Common myeloid progenitor, CD34-positive (primary cell): ENCODE data around the gene DDX54.

Experiments
- CTCF ChIA-PET: fragments of 350-600 bp; sonication (Branson Sonifier 250); formaldehyde crosslinking; loops from one replicate; lab custom pipeline; 2021; ENCODE audit warnings: antibody characterized with exemption; lab: Charles Lee
- POLR2A ChIA-PET: fragments of 350-600 bp; sonication (Branson Sonifier 250); formaldehyde crosslinking; loops from one replicate; lab custom pipeline; 2021; ENCODE audit warnings: antibody characterized with exemption; lab: Charles Lee
- DNase-seq, 3 donors: peaks; one replicate each; pipeline versions ENCODE4 v3.0.0 to v3.0.0-alpha.2; 2013
- H3K27ac ChIP-seq, 2 experiments: 1 replicate in 1 of 2; 2 replicates in 1 of 2; pipeline ENCODE4 v1.7.0; 2013; ENCODE audit warnings: inconsistent platforms in 2 of 2, low read length in 2 of 2, mild to moderate bottlenecking in 2 of 2, low read depth in 1 of 2, moderate library complexity in 1 of 2; ENCODE audit not compliant: severe bottlenecking in 2 of 2, insufficient read depth in 1 of 2, poor library complexity in 1 of 2
- H3K27me3 ChIP-seq, 5 experiments: replicated peaks in 2 of 5; 1 replicate in 3 of 5; 2 replicates in 2 of 5; pipeline versions ENCODE4 v1.6.1 to v1.7.0; 2013; ENCODE audit warnings: low read length in 4 of 5, mild to moderate bottlenecking in 2 of 5, moderate library complexity in 2 of 5, inconsistent platforms in 1 of 5; ENCODE audit not compliant: insufficient read depth in 5 of 5, control insufficient read depth in 4 of 5
- H3K36me3 ChIP-seq, 4 experiments: 1 replicate in 2 of 4; 2 replicates in 2 of 4; pipeline versions ENCODE4 v1.6.1 to v1.7.0; 2013; ENCODE audit warnings: low read length in 3 of 4, control low read depth in 1 of 4, mild to moderate bottlenecking in 1 of 4; ENCODE audit not compliant: control insufficient read depth in 4 of 4, insufficient read depth in 4 of 4
- H3K4me1 ChIP-seq, 4 experiments: 1 replicate in 3 of 4; 2 replicates in 1 of 4; pipeline versions ENCODE4 v1.6.1 to v1.7.1; 2013; ENCODE audit warnings: low read length in 3 of 4, mild to moderate bottlenecking in 3 of 4, control low read depth in 1 of 4, inconsistent platforms in 1 of 4, moderate library complexity in 1 of 4; ENCODE audit not compliant: control insufficient read depth in 4 of 4, insufficient read depth in 4 of 4; ENCODE audit errors: control extremely low read depth in 1 of 4
- H3K4me3 ChIP-seq, 7 experiments: 1 replicate in 4 of 7; 2 replicates in 3 of 7; pipeline versions ENCODE4 v1.5.1 to v1.7.0; 2013; ENCODE audit warnings: mild to moderate bottlenecking in 7 of 7, low read length in 6 of 7, moderate library complexity in 6 of 7, inconsistent platforms in 2 of 7, low read depth in 2 of 7, control low read depth in 1 of 7; ENCODE audit not compliant: insufficient read depth in 4 of 7, control insufficient read depth in 1 of 7; ENCODE audit errors: extremely low read depth in 1 of 7
- H3K9me3 ChIP-seq, 5 experiments: 1 replicate in 4 of 5; 2 replicates in 1 of 5; pipeline versions ENCODE4 v1.6.1 to v1.7.1; 2013; ENCODE audit warnings: low read length in 4 of 5, mild to moderate bottlenecking in 2 of 5, inconsistent platforms in 1 of 5, low read depth in 1 of 5, moderate library complexity in 1 of 5; ENCODE audit not compliant: control insufficient read depth in 4 of 5, insufficient read depth in 2 of 5; ENCODE audit errors: control extremely low read depth in 1 of 5
- WGBS: methylation state at CpG from one replicate; pipeline ENCODE4 v1.1.5; 2013; ENCODE audit not compliant: insufficient coverage; 5-methylcytosine and 5-hydroxymethylcytosine counted together

DDX54 gene

DNA sequence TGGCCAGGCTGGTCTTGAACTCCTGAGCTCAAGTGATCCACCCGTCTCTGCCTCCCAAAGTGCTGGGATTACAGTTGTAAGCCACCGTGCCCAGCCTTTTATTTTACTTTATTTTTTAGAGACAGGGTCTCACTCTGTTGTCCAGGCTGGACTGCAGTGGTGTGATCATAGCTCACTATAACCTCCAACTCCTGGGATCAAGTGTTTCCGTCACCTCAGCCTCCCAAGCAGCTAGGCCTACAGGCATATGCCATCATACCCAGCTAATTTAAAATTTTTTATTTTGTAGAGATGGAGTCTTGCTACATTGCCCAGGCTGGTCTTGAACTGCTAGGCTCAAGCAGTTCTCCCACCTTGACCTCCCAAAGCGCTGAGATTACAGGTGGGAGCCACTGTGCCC lies 39.7 kb upstream of the DDX54 start:
- Histone ChIP-seq H3K4me1 (peaks cover 6 to 43% (median 36%) of the 10 kb centered on the region in 4 experiments), H3K27me3 (no peaks in the 10 kb centered on the region), H3K36me3 (peaks cover 0 to 11% (median 5%) of the 10 kb centered on the region in 4 experiments), H3K9me3 (no peaks in the 10 kb centered on the region), H3K4me3 (no peak overlapping the region), H3K27ac (no peak overlapping the region)
- 100% methylated on average over 1 of the region's 4 CpGs for WGBS
- no peak for DNase-seq
- ChIA-PET POLR2A (no interaction called here), CTCF (interaction anchor here (1.4 to 9.1 kb wide), 4 partner anchors 10 to 72 kb away, joined by 3 to 91 read pairs (median 6); no protein-coding TSS in a partner anchor)

DNA sequence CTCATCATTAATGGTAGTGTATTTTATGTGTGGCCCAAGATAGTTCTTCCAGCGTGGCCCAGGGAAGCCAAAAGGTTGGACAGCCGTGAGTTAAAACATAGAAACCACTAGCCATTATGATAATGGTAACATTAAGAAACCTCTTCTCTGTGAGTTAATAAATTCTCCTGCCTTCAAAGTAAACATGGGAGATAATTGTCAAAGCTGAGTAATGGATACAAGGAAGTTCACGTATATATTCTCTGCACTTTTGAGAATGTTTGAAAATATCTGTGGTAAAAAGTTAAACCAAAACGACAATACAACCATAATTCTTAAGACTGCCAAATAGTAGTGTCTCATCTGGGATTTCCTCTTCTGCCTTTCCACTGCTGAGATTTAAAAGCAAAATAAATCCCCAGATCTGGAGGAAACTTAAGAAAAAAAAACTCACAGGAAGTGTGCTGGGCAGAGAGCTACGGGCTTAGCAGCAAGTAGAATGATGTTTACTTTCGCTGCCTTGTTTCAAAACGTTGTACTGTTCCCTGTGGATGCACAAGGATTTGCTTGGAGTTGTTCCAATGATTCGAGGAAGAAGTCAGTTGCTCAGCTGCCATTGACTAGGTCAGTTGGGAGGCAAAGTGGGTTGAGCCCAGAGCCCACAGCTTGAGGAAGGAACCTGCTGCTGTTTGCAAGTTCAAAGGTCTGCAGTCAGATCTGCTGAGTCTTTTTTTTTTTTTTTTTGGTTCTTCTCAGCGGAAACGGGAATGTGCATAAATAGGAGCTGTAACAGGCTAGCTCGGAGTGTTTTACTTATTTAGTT lies 37.7 kb upstream of the DDX54 start:
- DNase-seq, result peak in 2 of 3 donors; percentile 33 to 40
- H3K36me3 ChIP-seq, result peaks cover 0 to 9% (median 5%) of the 10 kb centered on the region in 4 experiments
- H3K9me3 ChIP-seq, result no peaks in the 10 kb centered on the region
- CTCF ChIA-PET, result interaction anchor here (0.8 to 9.1 kb wide), 11 partner anchors 9 to 230 kb away, joined by 3 to 91 read pairs (median 4); no protein-coding TSS in a partner anchor
- H3K27me3 ChIP-seq, result no peaks in the 10 kb centered on the region
- H3K4me1 ChIP-seq, result peaks cover 4 to 29% (median 27%) of the 10 kb centered on the region in 4 experiments
- 3% methylated on average over 4 of the region's 11 CpGs for WGBS
- H3K4me3 ChIP-seq, result peak overlapping the region in 6 of 7 experiments; percentile 8 to 95 (median 36)
- H3K27ac ChIP-seq, result peak overlapping the region in 1 of 2 experiments; percentile 64
- POLR2A ChIA-PET, result interaction anchor here (0.6 to 2.5 kb wide), 5 partner anchors 14 to 862 kb away, joined by 4 to 11 read pairs (median 7); no protein-coding TSS in a partner anchor

DNA sequence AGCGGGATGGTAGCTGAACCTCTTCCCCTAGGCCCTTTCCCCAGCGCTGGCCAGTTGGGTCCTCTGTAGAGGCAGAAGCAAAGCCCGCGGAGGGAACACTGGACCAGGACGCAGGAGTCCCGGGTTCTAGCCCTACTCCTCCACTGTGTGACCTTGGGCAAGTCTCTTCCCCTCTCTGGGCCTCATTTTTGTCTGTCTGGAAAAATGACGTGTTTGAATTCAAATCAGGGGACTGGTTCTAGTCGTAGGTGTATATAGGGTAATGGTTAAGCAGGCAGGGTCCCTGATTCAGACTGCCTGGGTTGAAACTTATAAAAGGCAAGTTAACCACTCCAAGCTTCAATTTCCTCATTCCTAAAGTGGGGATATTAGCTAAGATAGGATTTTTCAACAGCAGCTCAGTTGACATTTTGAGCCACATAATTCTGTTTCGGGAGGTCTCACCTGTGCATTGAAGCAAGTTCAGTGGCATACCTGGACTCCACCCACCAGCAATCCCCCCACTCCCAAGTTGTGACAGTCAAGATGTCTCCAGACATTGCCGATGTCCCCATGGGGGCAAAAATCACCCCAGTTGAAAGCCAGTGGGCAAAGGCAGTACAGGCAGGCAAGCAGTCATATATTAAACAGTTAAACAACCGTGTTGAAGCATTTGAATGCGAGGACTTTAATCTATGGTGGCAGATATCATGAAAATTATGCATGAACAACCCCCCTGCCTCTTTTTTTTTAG lies 36.9 kb upstream of the DDX54 start:
- Histone ChIP-seq H3K27ac (peak overlapping the region in 1 of 2 experiments; percentile 64), H3K4me1 (peaks cover 4 to 29% (median 27%) of the 10 kb centered on the region in 4 experiments), H3K9me3 (no peaks in the 10 kb centered on the region), H3K27me3 (no peaks in the 10 kb centered on the region), H3K36me3 (peaks cover 0 to 5% (median 3%) of the 10 kb centered on the region in 4 experiments), H3K4me3 (peak overlapping the region; percentile 45 to 95 (median 73))
- POLR2A ChIA-PET, result interaction anchor here (0.6 to 2.5 kb wide), 4 partner anchors 14 to 861 kb away, joined by 3 to 11 read pairs (median 6); no protein-coding TSS in a partner anchor
- DNase-seq, result no peak
- WGBS, result 47% methylated on average over 6 of the region's 12 CpGs
- CTCF ChIA-PET, result interaction anchor here (0.8 to 9.1 kb wide), 9 partner anchors 9 to 34 kb away, joined by 3 to 91 read pairs (median 4); no protein-coding TSS in a partner anchor

DNA sequence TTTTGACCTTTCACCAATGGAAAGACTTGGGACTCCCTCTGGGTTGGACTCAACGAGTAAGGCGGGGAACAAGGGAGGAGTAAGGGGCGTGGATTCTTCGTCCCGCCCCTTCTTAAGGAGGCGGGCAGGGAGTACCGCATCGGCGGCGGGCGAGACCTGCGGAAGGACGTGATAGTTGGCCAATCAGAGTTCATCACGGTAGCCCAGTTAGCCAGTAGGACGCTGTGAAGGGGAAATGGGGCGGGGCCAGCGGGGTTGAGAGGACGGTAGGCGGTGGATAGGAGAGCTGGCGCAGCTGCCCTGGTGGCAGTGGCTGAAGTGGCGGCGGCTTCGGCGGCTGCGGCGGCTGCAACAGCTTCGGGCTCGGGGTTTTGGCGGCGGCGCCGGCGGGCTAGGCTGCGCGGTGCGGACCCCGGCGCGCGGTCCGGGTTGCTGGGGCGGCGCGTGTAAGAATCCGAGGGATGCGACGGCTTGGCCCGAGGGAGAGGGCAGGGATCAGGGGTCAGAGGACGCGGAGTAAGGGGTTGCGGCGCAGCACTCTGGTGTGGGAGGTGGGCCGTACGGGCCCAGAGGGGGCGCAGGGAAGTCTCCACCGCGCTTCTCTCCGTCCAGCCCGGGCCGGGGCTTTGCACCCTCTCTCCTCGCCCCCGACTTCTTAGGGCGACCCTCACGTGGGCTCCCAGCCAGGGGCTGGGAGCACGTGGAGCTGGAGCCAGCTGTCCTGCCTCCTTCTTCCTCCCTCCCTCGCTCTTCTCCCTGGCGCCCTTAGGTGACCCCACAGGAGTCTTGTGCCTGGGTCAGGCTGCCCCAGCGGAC lies 36.1 kb upstream of the DDX54 start, which contains the start of gene TPCN1:
TPCN1 (plus strand) TSS at position 284 of the 816 bp plus-strand sequence. CDS start 5,389 bp downstream, outside the sequence.
- ChIA-PET CTCF (interaction anchor here (0.9 to 9.1 kb wide), 8 partner anchors 10 to 33 kb away, joined by 3 to 91 read pairs (median 4); no protein-coding TSS in a partner anchor), POLR2A (interaction anchor here (1.0 to 2.5 kb wide), 5 partner anchors 9 to 17 kb away, joined by 3 to 11 read pairs (median 8); no protein-coding TSS in a partner anchor)
- H3K4me1 ChIP-seq, result peaks cover 4 to 29% (median 27%) of the 10 kb centered on the region in 4 experiments
- no peaks in the 10 kb centered on the region for H3K36me3 ChIP-seq
- H3K4me3 ChIP-seq, result peak within 1 kb of the TSS; percentile 57 to 95 (median 74)
- WGBS, result 1% methylated on average over 54 of the region's 68 CpGs
- peak within 1 kb of the TSS in 1 of 2 experiments; percentile 75 for H3K27ac ChIP-seq
- DNase-seq, result peak; percentile 100
- no peaks in the 10 kb centered on the region for H3K27me3 ChIP-seq
- no peaks in the 10 kb centered on the region for H3K9me3 ChIP-seq

DNA sequence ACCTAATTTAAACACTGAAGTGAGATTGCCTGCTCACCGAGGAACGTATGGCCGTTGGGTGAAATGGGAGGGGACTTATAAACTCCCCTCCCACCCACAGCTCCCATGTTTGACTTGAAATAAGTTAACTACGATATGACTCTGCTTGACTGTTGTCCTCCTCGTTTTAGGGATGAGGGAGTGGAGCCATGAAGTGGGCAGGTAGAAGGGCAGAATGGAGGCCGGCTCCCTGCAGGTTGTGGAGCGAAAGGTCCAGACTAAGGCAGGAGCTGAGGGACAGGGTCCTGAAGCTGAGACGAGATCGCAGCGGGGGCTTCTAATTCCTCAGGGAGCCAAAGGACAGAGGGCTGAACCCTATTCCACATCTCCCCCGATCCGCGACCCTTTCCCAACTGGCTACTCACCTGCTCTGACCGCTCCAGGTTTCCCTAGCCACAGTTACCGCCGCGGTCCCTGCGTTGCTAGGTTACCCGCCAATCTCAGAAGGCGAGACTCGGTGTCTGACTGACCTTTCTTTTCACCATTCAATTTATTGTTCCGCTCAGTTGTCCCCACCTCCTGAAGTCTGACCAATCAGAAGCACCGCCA lies 35.4 kb upstream of the DDX54 start:
- H3K27ac ChIP-seq, result peak overlapping the region in 1 of 2 experiments; percentile 75
- WGBS, result under 1% methylated on average over 19 of the region's 23 CpGs
- H3K9me3 ChIP-seq, result no peaks in the 10 kb centered on the region
- ChIA-PET CTCF (interaction anchor here (0.6 to 9.1 kb wide), 5 partner anchors 12 to 32 kb away, joined by 3 to 91 read pairs (median 3); no protein-coding TSS in a partner anchor), POLR2A (interaction anchor here (1.0 to 2.5 kb wide), 5 partner anchors 9 to 17 kb away, joined by 3 to 11 read pairs (median 8); no protein-coding TSS in a partner anchor)
- H3K36me3 ChIP-seq, result no peaks in the 10 kb centered on the region
- peaks cover 0 to 2% (median 0%) of the 10 kb centered on the region in 5 experiments for H3K27me3 ChIP-seq
- peaks cover 4 to 33% (median 28%) of the 10 kb centered on the region in 4 experiments for H3K4me1 ChIP-seq
- H3K4me3 ChIP-seq, result peak overlapping the region; percentile 57 to 95 (median 74)
- peak in 2 of 3 donors; percentile 69 to 74 for DNase-seq
